Measurements from ENCODE around the gene OR2K2. TPM values are rescaled to one million over a fixed set of nuclear protein-coding genes. Genes with fewer than 3 reads are reported as not detected.

Gene OR2K2
- total RNA-seq, 1 experiment from 2014 or later = not detected

DNA sequence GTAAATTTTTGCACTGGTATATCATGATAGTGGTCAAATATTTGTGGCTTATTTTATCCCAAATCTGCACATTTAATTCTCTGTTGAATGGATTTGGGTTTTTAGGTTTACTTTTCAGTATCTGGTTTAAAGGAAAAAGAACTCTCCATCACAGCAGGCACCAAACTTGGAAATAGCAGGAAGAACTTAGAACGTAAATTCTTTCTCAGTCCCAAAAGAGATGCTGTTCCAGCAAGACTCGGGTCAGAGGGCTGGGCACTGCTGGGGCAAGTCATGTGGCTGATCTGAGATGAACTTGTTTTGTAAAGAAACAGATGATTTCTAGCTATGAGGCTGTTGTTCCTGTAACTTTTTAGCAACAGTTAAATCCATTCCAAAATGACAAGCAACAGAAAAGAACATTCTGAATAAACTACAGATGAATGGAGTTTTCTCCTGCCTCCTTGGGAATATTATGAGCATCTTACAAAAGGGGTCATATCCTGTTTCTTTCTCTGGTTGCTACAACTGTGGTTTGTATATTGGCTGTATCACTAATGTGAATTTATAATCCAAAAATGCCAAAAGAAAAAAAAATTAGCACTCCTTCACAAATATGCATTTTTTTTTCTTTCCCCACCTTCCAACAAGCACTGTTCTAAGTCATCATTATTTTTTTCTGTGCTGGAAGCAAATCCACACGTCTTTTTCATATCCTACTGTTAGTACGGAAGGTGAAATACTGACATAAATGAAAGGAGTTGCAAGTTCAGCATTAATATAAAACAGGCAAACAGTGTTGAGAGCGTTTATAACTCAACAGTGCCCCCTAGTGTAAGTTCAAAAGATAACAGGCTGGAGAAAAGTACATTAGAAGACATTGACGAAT, 31.1 kb downstream of the OR2K2 start:
- H3K27me3 ChIP-seq (replicated peaks; ENCODE audit: control insufficient read depth, insufficient read depth, low read length) = no peaks in the 10 kb centered on the region
- ChIA-PET POLR2A (no interaction called here), CTCF (no interaction called here)
- intact Hi-C loops (cut with micrococcal nuclease; ENCODE audit: unreplicated experiment) = loop anchor here (1.0 to 10.0 kb wide), 5 partner anchors 101 to 677 kb away; partner anchors contain the start of gene LPAR1
- Mint-ChIP-seq H3K4me3 (ENCODE audit: unreplicated experiment) (no peak overlapping the region), H3K36me3 (ENCODE audit: insufficient read depth, unreplicated experiment) (no peaks in the 10 kb centered on the region), H3K27ac (ENCODE audit: unreplicated experiment) (no peak overlapping the region), H3K27me3 (ENCODE audit: insufficient read depth, unreplicated experiment) (no peaks in the 10 kb centered on the region), H3K4me1 (ENCODE audit: low read depth, unreplicated experiment) (no peaks in the 10 kb centered on the region), H3K9me3 (ENCODE audit: unreplicated experiment) (no peaks in the 10 kb centered on the region)
- DNase-seq = peak in 1 of 2 experiments; percentile 49
- no TSS peak for BruUV-seq (replicated peaks)
- H3K36me3 ChIP-seq (ENCODE audit: control insufficient read depth, insufficient read depth, low read length) = no peaks in the 10 kb centered on the region
- H3K4me1 ChIP-seq = no peaks in the 10 kb centered on the region
- no peak overlapping the region for H3K4me3 ChIP-seq (ENCODE audit: low read depth, low read length)
- no peaks in the 10 kb centered on the region for H3K9me3 ChIP-seq
- TF ChIP-seq, protein P1, sequence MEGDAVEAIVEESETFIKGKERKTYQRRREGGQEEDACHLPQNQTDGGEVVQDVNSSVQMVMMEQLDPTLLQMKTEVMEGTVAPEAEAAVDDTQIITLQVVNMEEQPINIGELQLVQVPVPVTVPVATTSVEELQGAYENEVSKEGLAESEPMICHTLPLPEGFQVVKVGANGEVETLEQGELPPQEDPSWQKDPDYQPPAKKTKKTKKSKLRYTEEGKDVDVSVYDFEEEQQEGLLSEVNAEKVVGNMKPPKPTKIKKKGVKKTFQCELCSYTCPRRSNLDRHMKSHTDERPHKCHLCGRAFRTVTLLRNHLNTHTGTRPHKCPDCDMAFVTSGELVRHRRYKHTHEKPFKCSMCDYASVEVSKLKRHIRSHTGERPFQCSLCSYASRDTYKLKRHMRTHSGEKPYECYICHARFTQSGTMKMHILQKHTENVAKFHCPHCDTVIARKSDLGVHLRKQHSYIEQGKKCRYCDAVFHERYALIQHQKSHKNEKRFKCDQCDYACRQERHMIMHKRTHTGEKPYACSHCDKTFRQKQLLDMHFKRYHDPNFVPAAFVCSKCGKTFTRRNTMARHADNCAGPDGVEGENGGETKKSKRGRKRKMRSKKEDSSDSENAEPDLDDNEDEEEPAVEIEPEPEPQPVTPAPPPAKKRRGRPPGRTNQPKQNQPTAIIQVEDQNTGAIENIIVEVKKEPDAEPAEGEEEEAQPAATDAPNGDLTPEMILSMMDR (IDR thresholded peaks at IDR 0.05; ENCODE audit: insufficient read depth in 1 of 2, low read depth in 1 of 2, low read length in 1 of 2, severe bottlenecking in 1 of 2, unreplicated experiment in 1 of 2) = peak; percentile 67 to 80

DNA sequence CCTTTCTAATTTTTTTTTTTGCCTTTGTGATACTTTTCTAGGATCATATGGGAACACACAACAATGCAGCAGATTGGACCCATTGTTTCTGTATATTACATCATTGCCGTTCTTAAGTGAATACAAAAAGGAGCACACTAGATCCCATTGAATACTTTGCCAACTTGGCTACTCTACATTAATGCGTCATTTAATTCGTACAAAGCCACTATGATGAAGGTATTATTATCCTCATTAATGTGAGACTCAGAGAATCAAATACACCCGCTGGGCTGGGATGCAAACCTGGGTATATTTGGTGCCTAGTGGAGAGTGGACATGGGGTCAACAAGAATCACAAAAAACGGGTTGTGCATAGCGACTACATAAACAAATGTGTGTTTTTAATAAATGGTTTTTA, 31.9 kb downstream of the OR2K2 start:
- TF ChIP-seq, protein P1 (IDR thresholded peaks at IDR 0.05; ENCODE audit: insufficient read depth in 1 of 2, low read depth in 1 of 2, low read length in 1 of 2, severe bottlenecking in 1 of 2, unreplicated experiment in 1 of 2) = no peak
- intact Hi-C loops (cut with micrococcal nuclease; ENCODE audit: unreplicated experiment) = loop anchor here (5.0 to 10.0 kb wide), 3 partner anchors 306 to 676 kb away; no protein-coding TSS in a partner anchor
- Histone ChIP-seq H3K4me3 (ENCODE audit: low read depth, low read length) (no peak overlapping the region), H3K27me3 (replicated peaks; ENCODE audit: control insufficient read depth, insufficient read depth, low read length) (no peaks in the 10 kb centered on the region), H3K36me3 (ENCODE audit: control insufficient read depth, insufficient read depth, low read length) (no peaks in the 10 kb centered on the region), H3K9me3 (no peaks in the 10 kb centered on the region), H3K4me1 (no peaks in the 10 kb centered on the region)
- CTCF ChIA-PET = no interaction called here
- Mint-ChIP-seq H3K4me3 (ENCODE audit: unreplicated experiment) (no peak overlapping the region), H3K27me3 (ENCODE audit: insufficient read depth, unreplicated experiment) (no peaks in the 10 kb centered on the region), H3K36me3 (ENCODE audit: insufficient read depth, unreplicated experiment) (no peaks in the 10 kb centered on the region), H3K4me1 (ENCODE audit: low read depth, unreplicated experiment) (no peaks in the 10 kb centered on the region), H3K27ac (ENCODE audit: unreplicated experiment) (no peak overlapping the region), H3K9me3 (ENCODE audit: unreplicated experiment) (no peaks in the 10 kb centered on the region)
- no peak for DNase-seq
- POLR2A ChIA-PET = no interaction called here
- no TSS peak for BruUV-seq (replicated peaks)

DNA sequence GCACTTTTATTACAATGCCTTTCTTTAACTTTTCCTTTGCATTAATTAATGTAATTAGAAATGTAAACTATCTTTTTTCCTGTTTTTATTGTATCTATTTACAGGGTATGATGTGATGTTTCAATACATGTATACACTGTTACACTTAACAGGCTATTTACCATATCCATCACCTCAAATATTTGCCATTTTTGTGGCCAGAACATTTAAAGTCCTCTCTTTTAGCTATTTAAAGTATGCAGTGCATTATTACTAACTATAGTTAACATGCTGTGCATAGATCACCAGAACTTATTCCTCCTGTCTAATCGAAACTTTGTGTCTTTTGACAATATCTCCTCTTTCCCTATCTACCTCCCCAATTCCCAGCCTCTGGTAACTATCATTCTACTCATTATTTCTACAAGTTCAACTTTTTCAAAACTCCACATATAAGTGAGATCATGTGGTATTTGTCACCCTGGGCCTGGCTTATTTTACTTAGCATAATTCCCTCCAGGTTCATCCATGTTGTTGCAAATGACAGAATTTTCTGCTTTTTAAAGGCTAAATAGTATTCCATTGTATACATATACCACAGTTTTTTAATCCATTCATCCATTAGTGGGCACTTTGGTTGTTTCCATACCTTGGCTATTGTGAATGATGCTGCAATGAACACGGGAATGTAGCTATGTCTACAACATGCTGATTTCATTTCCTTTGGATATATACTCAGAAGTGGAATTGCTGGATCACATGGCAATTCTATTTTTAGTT, 32.8 kb downstream of the OR2K2 start:
- no peaks in the 10 kb centered on the region for H3K36me3 Mint-ChIP-seq (ENCODE audit: insufficient read depth, unreplicated experiment)
- no peaks in the 10 kb centered on the region for H3K9me3 Mint-ChIP-seq (ENCODE audit: unreplicated experiment)
- TF ChIP-seq, protein P1 (IDR thresholded peaks at IDR 0.05; ENCODE audit: insufficient read depth in 1 of 2, low read depth in 1 of 2, low read length in 1 of 2, severe bottlenecking in 1 of 2, unreplicated experiment in 1 of 2) = no peak
- CTCF ChIA-PET = interaction anchor here (0.6 kb wide), 1 partner anchor 672 kb away, joined by 3 read pairs; no protein-coding TSS in a partner anchor
- no peaks in the 10 kb centered on the region for H3K9me3 ChIP-seq
- H3K27me3 Mint-ChIP-seq (ENCODE audit: insufficient read depth, unreplicated experiment) = peaks cover 2% of the 10 kb centered on the region
- no peak for DNase-seq
- no peaks in the 10 kb centered on the region for H3K36me3 ChIP-seq (ENCODE audit: control insufficient read depth, insufficient read depth, low read length)
- POLR2A ChIA-PET = no interaction called here
- no peak overlapping the region for H3K27ac Mint-ChIP-seq (ENCODE audit: unreplicated experiment)
- H3K27me3 ChIP-seq (replicated peaks; ENCODE audit: control insufficient read depth, insufficient read depth, low read length) = no peaks in the 10 kb centered on the region
- H3K4me3 Mint-ChIP-seq (ENCODE audit: unreplicated experiment) = no peak overlapping the region
- H3K4me3 ChIP-seq (ENCODE audit: low read depth, low read length) = no peak overlapping the region
- intact Hi-C loops (cut with micrococcal nuclease; ENCODE audit: unreplicated experiment) = loop anchor here (5.0 to 10.0 kb wide), 3 partner anchors 305 to 675 kb away; no protein-coding TSS in a partner anchor
- H3K4me1 Mint-ChIP-seq (ENCODE audit: low read depth, unreplicated experiment) = no peaks in the 10 kb centered on the region
- BruUV-seq (replicated peaks) = no TSS peak
- no peaks in the 10 kb centered on the region for H3K4me1 ChIP-seq
